ENCODE measurements around the gene RBM6.

DNA sequence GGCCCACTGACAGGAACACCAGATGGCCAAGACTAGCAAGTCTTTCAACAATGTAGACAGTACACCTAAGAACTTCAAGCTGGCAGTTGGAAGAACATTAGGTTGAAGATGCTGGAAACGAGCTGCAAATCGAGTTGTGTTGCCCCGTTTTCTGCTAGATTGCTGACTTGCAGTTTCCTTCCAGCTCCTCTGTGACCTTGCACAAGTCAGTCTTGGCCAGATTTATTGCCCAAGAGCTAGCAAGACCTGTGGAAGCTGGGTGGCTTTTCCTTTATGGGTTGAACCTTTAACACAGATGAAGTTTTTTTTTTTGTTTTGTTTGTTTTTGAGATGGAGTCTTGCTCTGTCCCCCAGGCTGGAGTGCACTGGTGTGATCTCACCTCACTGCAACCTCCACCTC, 2.9 kb upstream of the RBM6 start:
- TF ChIP-seq, protein P1, sequence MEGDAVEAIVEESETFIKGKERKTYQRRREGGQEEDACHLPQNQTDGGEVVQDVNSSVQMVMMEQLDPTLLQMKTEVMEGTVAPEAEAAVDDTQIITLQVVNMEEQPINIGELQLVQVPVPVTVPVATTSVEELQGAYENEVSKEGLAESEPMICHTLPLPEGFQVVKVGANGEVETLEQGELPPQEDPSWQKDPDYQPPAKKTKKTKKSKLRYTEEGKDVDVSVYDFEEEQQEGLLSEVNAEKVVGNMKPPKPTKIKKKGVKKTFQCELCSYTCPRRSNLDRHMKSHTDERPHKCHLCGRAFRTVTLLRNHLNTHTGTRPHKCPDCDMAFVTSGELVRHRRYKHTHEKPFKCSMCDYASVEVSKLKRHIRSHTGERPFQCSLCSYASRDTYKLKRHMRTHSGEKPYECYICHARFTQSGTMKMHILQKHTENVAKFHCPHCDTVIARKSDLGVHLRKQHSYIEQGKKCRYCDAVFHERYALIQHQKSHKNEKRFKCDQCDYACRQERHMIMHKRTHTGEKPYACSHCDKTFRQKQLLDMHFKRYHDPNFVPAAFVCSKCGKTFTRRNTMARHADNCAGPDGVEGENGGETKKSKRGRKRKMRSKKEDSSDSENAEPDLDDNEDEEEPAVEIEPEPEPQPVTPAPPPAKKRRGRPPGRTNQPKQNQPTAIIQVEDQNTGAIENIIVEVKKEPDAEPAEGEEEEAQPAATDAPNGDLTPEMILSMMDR (IDR thresholded peaks at IDR 0.05), result no peak
- no peak for TF ChIP-seq EP300 (IDR thresholded peaks at IDR 0.05)
